Measurements from ENCODE around the gene TAS1R1. TPM values are rescaled to one million over a fixed set of nuclear protein-coding genes. Genes with fewer than 3 reads are reported as not detected.

The TAS1R1 gene
- total and polyA plus RNA-seq, 10 of the 15 experiments (the other 5 are each of a cell fraction or from before 2014, with no cell fraction given): 0.03 to 0.06 (median 0.04) TPM; not detected in 7

- ATAC-seq: no peak
- Histone ChIP-seq H3K36me3 (ENCODE audit: control insufficient read depth in 2 of 2, insufficient read depth in 2 of 2, low read length in 1 of 2) (peaks cover 12 to 32% of the 10 kb centered on the region in 2 experiments), H3K79me2 (ENCODE audit: control insufficient read depth, insufficient read depth, low read length) (no peaks in the 10 kb centered on the region), H3K27ac (ENCODE audit: control insufficient read depth, insufficient read depth) (no peak overlapping the region), H2AFZ (ENCODE audit: control insufficient read depth, low read depth, low read length) (no peak overlapping the region), H3K27me3 (replicated peaks in 1 of 2; ENCODE audit: control insufficient read depth in 2 of 2, insufficient read depth in 2 of 2, low read length in 1 of 2) (no peaks in the 10 kb centered on the region), H3K9ac (ENCODE audit: control insufficient read depth, insufficient read depth, low read length) (no peak overlapping the region), H3K4me3 (no peak overlapping the region), H3K4me1 (ENCODE audit: control insufficient read depth, insufficient read depth, low read length) (no peaks in the 10 kb centered on the region), H3K9me3 (replicated peaks; ENCODE audit: control insufficient read depth, insufficient read depth, low read length) (no peaks in the 10 kb centered on the region), H4K20me1 (ENCODE audit: control insufficient read depth, insufficient read depth) (no peaks in the 10 kb centered on the region), H3K4me2 (ENCODE audit: control insufficient read depth, insufficient read depth) (no peak overlapping the region)
- in situ Hi-C loops (cut with MboI): no loop called here
- TF ChIP-seq NFIC (IDR thresholded peaks at IDR 0.05; ENCODE audit: low read depth, low read length): no peak
- TF ChIP-seq IKZF1 (conservative IDR thresholded peaks at IDR 0.05): no peak
- no peak for TF ChIP-seq ETV6 (conservative IDR thresholded peaks at IDR 0.05 in 1 of 2, IDR thresholded peaks at IDR 0.05 in 1 of 2; ENCODE audit: borderline replicate concordance in 1 of 2, low read depth in 1 of 2)
- no peak for TF ChIP-seq TAF1 (IDR thresholded peaks at IDR 0.05; ENCODE audit: borderline replicate concordance, low read depth, low read length)
- RAD21 ChIA-PET (ENCODE audit: unreplicated experiment): no interaction called here
- BruUV-seq (replicated peaks): no TSS peak
- intact Hi-C loops (cut with micrococcal nuclease; ENCODE audit: unreplicated experiment): no loop called here
- CTCF ChIA-PET: no interaction called here
- WGBS (ENCODE audit: insufficient coverage, insufficient replicate concordance, low lambda C conversion rate, missing lambda C conversion rate): 92% methylated on average over 38 of the region's 38 CpGs
- SMC1A ChIA-PET (ENCODE audit: uncharacterized antibody, unreplicated experiment): no interaction called here
- DNase-seq (ENCODE audit: low read depth, low spot score): no peak
- FAIRE-seq: no peak
- POLR2A ChIA-PET: no interaction called here
These were observed 37.9 kb downstream of the TAS1R1 start for GRCh38 chr1:6592865-6593593.

- DNase-seq (ENCODE audit: low read depth, low spot score) (no peak), FAIRE-seq (no peak), ATAC-seq (no peak)
- SMC1A ChIA-PET (ENCODE audit: uncharacterized antibody, unreplicated experiment): no interaction called here
- in situ Hi-C loops (cut with MboI): no loop called here
- Histone ChIP-seq H3K36me3 (ENCODE audit: control insufficient read depth in 2 of 2, insufficient read depth in 2 of 2, low read length in 1 of 2) (peaks cover 13 to 31% of the 10 kb centered on the region in 2 experiments), H3K27ac (ENCODE audit: control insufficient read depth, insufficient read depth) (no peak overlapping the region), H3K4me1 (ENCODE audit: control insufficient read depth, insufficient read depth, low read length) (0 out of 2 replicates have a peak, but pooled peaks cover under 1% of the 10 kb centered on the region), H4K20me1 (ENCODE audit: control insufficient read depth, insufficient read depth) (no peaks in the 10 kb centered on the region), H3K9me3 (replicated peaks; ENCODE audit: control insufficient read depth, insufficient read depth, low read length) (no peaks in the 10 kb centered on the region), H3K4me3 (no peak overlapping the region), H3K4me2 (ENCODE audit: control insufficient read depth, insufficient read depth) (no peak overlapping the region), H3K9ac (ENCODE audit: control insufficient read depth, insufficient read depth, low read length) (no peak overlapping the region), H2AFZ (ENCODE audit: control insufficient read depth, low read depth, low read length) (no peak overlapping the region), H3K27me3 (replicated peaks in 1 of 2; ENCODE audit: control insufficient read depth in 2 of 2, insufficient read depth in 2 of 2, low read length in 1 of 2) (no peaks in the 10 kb centered on the region), H3K79me2 (ENCODE audit: control insufficient read depth, insufficient read depth, low read length) (peaks cover under 1% of the 10 kb centered on the region)
- no TSS peak for BruUV-seq (replicated peaks)
- 96% methylated on average over 12 of the region's 15 CpGs for WGBS (ENCODE audit: insufficient coverage, insufficient replicate concordance, low lambda C conversion rate, missing lambda C conversion rate)
- intact Hi-C loops (cut with micrococcal nuclease; ENCODE audit: unreplicated experiment): no loop called here
- CTCF ChIA-PET: no interaction called here
- RAD21 ChIA-PET (ENCODE audit: unreplicated experiment): no interaction called here
- POLR2A ChIA-PET: no interaction called here
- TF ChIP-seq SMAD5 (IDR thresholded peaks at IDR 0.05; ENCODE audit: low read depth) (no peak), CHD1 (IDR thresholded peaks at IDR 0.05; ENCODE audit: low read depth, low read length) (no peak), SREBF2 (IDR thresholded peaks at IDR 0.05; ENCODE audit: low read length) (no peak)
These were observed 38.7 kb downstream of the TAS1R1 start for GRCh38 chr1:6593810-6594209.

Data from GM12878 (cell line).